A673 (cell line): ENCODE results near the gene VPS29.
"Not testable (repeated sequence)": the region's sequence is repeated elsewhere in the genome, so short reads cannot be mapped to it uniquely, and the experiment has no call there.

Experiments
- CTCF ChIP-seq: fragments of 300-800, 200-600 bp; sonication (generic); conservative IDR thresholded peaks from 2 replicates; pipeline ENCODE4 v1.5.1; 2017; ENCODE audit warnings: low read depth, mild to moderate bottlenecking, antibody characterized with exemption, low read length, moderate library complexity, mixed read lengths
- EZH2 ChIP-seq: fragments of 200-600 bp; sonication (generic); IDR thresholded peaks from 2 replicates; pipeline ENCODE4 v1.6.1; 2017; ENCODE audit warnings: borderline replicate concordance, low read depth, mild to moderate bottlenecking, mixed read lengths, antibody characterized with exemption, low read length; ENCODE audit not compliant: poor library complexity, severe bottlenecking

- not testable (repeated sequence) for TF ChIP-seq CTCF, EZH2
Measured at GRCh38 chr12:110518014-110518413, 16.1 kb upstream of the VPS29 start.
